Spleen (tissue), 11 donors: ENCODE measurements around the gene GPR85. TPM values are rescaled to one million over a fixed set of nuclear protein-coding genes. Genes with fewer than 3 reads are reported as not detected.
"Not testable (repeated sequence)": the region's sequence is repeated elsewhere in the genome, so short reads cannot be mapped to it uniquely, and the experiment has no call there.

ENCODE experiments used
- DNase-seq: peaks from one replicate; pipeline ENCODE4 v3.0.0-alpha.2; 2020
- H3K27ac ChIP-seq, 8 donors: fragments of 200-600 bp; sonication (generic) in 7 of 8; 1 replicate in 4 of 8; 2 replicates in 4 of 8; pipeline versions ENCODE4 v1.5.0 to v1.8.0; 2016 to 2021; ENCODE audit warnings: inconsistent platforms in 4 of 8, mild to moderate bottlenecking in 4 of 8, moderate library complexity in 1 of 8
- H3K27me3 ChIP-seq, 7 donors: fragments of 200-600 bp; sonication (generic) in 6 of 7; replicated peaks in 1 of 7; 1 replicate in 4 of 7; 2 replicates in 3 of 7; pipeline versions ENCODE4 v1.5.0 to v1.8.0; 2016 to 2021; ENCODE audit warnings: inconsistent platforms in 3 of 7, mild to moderate bottlenecking in 1 of 7
- H3K36me3 ChIP-seq, 6 donors: fragments of 200-600 bp; sonication (generic) in 5 of 6; 1 replicate in 4 of 6; 2 replicates in 2 of 6; pipeline versions ENCODE4 v1.5.0 to v1.8.0; 2016 to 2021; ENCODE audit warnings: inconsistent platforms in 2 of 6
- H3K4me1 ChIP-seq, 6 donors: fragments of 200-600 bp; sonication (generic) in 5 of 6; 1 replicate in 3 of 6; 2 replicates in 3 of 6; pipeline versions ENCODE4 v1.5.0 to v1.8.0; 2016 to 2021; ENCODE audit warnings: inconsistent platforms in 3 of 6
- H3K4me3 ChIP-seq, 8 donors: fragments of 200-600 bp; sonication (generic) in 7 of 8; 1 replicate in 4 of 8; 2 replicates in 4 of 8; pipeline versions ENCODE4 v1.5.0 to v1.8.0; 2016 to 2021; ENCODE audit warnings: inconsistent platforms in 4 of 8, mild to moderate bottlenecking in 4 of 8, moderate library complexity in 2 of 8
- H3K9me3 ChIP-seq, 8 donors: fragments of 200-600 bp; sonication (generic) in 7 of 8; 1 replicate in 4 of 8; 2 replicates in 4 of 8; pipeline versions ENCODE4 v1.5.0 to v1.8.0; 2016 to 2021; ENCODE audit warnings: inconsistent platforms in 4 of 8
- POLR2A ChIP-seq, 3 donors: fragments of 450-650 bp; IDR thresholded peaks; one replicate each; pipeline ENCODE4 v1.5.1; 2017; ENCODE audit warnings: antibody characterized with exemption in 3 of 3, mild to moderate bottlenecking in 1 of 3
- POLR2AphosphoS5 ChIP-seq, 3 donors: sonication (generic); formaldehyde crosslinking; IDR thresholded peaks; one replicate each; pipeline ENCODE4 v1.5.1; 2017; ENCODE audit warnings: antibody characterized with exemption in 3 of 3
- WGBS, 5 donors: extraction: QIAGEN DNeasy Blood & Tissue Kit in 3 of 5; methylation state at CpG; one replicate each; pipeline versions ENCODE4 v1.1.5 to v1.1.7; 2013 to 2018; 5-methylcytosine and 5-hydroxymethylcytosine counted together
- intact Hi-C: fragments of 100-400 bp; cut with DNase I; formaldehyde crosslinking; loops from one replicate; pipeline ENCODE4 v1.15.0; 2023; ENCODE audit warnings: low total_unique reads
- polyA plus RNA-seq, 3 donors: library from polyadenylated mRNA; stranded (reverse); fragments of 200-250 nt; gene quantifications; one replicate each; pipeline ENCODE4 v1.2.1, GENCODE V29; 2013
- total RNA-seq, 7 donors: library from RNA; depleted of rRNA in 3 of 7; stranded (reverse); fragments of >200 nt in 3 of 7; fragmentation: NEBNext Ultra II Directional in 4 of 7; extraction: Animal tissue kit (Norgen Biotek cat#: 25700) in 4 of 7; gene quantifications; one replicate each; pipeline versions ENCODE4 v1.1.0 to v1.2.1, GENCODE V29; 2016 to 2021
- TF ChIP-seq, protein P1 (sequence below), 11 experiments: fragments of 200-600 bp in 7 of 11; fragments of 450-650 bp in 4 of 11; sonication (generic) in 4 of 11; IDR thresholded peaks in 8 of 11; conservative IDR thresholded peaks in 3 of 11; 1 replicate in 7 of 11; 2 replicates in 4 of 11; pipeline versions ENCODE4 v1.4.0 to v1.8.0; 2016 to 2021; ENCODE audit warnings: antibody characterized with exemption in 11 of 11, inconsistent platforms in 4 of 11, mild to moderate bottlenecking in 1 of 11
- donor health status: healthy with polysubstance abuse.
- donor health status: DM: no; HTN: no; CAD: no; lungs with moderate emphysema.
- donor health status: DM: no; HTN: no; CAD: no.
- donor health status: Bipolar disorder and iron deficiency.
- donor health status: healthy.
- donor health status: DM: no; HTN: no; CAD: no.
- donor health status: DM: yes; HTN: yes; CAD: no.

The GPR85 gene
- total and polyA plus RNA-seq, 10 donors: 1.3 to 11.3 (median 5.2) TPM

DNA sequence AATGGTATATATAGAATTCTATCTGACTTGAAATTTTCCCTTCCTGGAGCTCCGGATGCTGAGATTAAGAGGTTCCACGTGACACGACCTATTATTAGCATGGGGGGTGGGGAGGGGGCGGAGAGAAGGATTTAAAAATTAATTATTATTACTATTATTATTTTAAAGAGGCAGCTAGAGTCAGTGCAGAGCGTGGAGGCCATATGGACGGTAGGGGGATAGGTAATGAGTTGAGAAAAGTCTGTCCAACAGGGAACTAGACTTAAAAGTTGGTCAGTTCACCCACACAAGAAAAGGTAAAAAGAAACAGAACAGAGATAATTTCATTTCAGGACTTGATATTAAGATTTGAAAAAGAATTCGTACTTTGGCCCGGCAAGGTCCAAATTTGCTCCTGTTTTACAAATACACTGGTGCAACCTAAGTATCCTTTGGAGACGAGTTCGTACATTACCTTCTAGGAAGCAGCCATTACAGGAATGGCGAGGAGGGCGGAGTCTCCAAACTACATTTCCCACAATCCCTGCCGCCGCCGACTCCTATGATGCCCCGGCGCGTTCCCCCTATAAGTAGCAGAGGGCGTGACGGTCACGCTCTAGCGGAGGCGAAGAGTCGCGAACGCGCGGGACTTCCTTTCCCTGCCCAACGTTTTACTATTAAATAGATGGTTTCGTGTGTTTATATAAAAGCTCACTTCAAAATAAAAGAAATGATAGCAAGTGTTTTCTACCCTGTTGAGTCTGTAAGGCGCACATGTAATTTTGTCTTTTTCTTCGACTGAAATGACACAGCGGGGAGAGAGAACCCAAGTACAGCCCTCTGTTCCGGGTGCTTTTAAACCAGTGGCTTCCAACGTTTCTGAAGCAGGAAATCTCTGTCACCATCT lies 31.7 kb upstream of the GPR85 start, which contains the start of gene SMIM30:
SMIM30 (minus strand) TSS at position 481 of the 886 bp plus-strand sequence. CDS start 976 bp downstream, outside the sequence.
- WGBS, 5 donors: 0 to 1% (median 0%) methylated on average over 35 of the region's 35 CpGs
- peak within 1 kb of the TSS; percentile 25 to 74 (median 56) for H3K4me3 ChIP-seq
- H3K9me3 ChIP-seq: no peaks in the 10 kb centered on the region
- H3K27me3 ChIP-seq: no peaks in the 10 kb centered on the region
- TF ChIP-seq POLR2A (IDR thresholded peaks at IDR 0.05) (peak in 2 of 3 donors; percentile 64 to 81), POLR2AphosphoS5 (IDR thresholded peaks at IDR 0.05) (peak; percentile 93 to 99 (median 98))
- TF ChIP-seq, protein P1, sequence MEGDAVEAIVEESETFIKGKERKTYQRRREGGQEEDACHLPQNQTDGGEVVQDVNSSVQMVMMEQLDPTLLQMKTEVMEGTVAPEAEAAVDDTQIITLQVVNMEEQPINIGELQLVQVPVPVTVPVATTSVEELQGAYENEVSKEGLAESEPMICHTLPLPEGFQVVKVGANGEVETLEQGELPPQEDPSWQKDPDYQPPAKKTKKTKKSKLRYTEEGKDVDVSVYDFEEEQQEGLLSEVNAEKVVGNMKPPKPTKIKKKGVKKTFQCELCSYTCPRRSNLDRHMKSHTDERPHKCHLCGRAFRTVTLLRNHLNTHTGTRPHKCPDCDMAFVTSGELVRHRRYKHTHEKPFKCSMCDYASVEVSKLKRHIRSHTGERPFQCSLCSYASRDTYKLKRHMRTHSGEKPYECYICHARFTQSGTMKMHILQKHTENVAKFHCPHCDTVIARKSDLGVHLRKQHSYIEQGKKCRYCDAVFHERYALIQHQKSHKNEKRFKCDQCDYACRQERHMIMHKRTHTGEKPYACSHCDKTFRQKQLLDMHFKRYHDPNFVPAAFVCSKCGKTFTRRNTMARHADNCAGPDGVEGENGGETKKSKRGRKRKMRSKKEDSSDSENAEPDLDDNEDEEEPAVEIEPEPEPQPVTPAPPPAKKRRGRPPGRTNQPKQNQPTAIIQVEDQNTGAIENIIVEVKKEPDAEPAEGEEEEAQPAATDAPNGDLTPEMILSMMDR (IDR thresholded peaks at IDR 0.05 in 8 of 11, conservative IDR thresholded peaks at IDR 0.05 in 3 of 11): no peak
- H3K27ac ChIP-seq: peak within 1 kb of the TSS; percentile 49 to 86 (median 81)
- H3K36me3 ChIP-seq: peaks cover 0 to 20% (median 5%) of the 10 kb centered on the region in 6 donors
- peak; percentile 97 for DNase-seq
- intact Hi-C loops: no loop called here
- peaks cover 6 to 37% (median 16%) of the 10 kb centered on the region in 6 donors for H3K4me1 ChIP-seq

DNA sequence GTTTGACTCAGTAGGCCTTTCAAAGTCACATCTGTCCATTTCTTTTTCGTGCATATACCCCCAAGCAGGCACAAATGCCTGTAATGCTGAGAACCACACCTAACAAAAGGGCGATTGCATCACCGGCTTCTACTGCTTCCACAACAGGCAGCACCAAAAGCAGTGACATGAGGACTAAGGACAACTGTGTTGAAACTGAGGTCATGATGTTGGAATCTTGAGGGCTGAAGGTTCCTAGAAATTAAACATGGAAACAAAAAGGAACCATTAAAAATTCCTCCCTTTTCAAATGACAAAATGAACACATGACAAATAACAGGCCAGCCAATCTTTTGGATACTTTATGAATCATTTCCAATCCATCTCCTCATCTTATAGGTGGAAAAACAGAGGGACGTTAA lies 30.7 kb upstream of the GPR85 start:
- peaks cover 6 to 37% (median 16%) of the 10 kb centered on the region in 6 donors for H3K4me1 ChIP-seq
- H3K9me3 ChIP-seq, intact Hi-C loops, DNase-seq, H3K27me3 ChIP-seq: not testable (repeated sequence)
- H3K36me3 ChIP-seq: peaks cover 0 to 20% (median 5%) of the 10 kb centered on the region in 6 donors
- peak overlapping the region in 7 of 8 donors; percentile 39 to 86 (median 82) for H3K27ac ChIP-seq
- 68 to 90% (median 75%) methylated on average over 4 of the region's 4 CpGs for WGBS, 5 donors
- H3K4me3 ChIP-seq: peak overlapping the region in 7 of 8 donors; percentile 53 to 74 (median 56)

DNA sequence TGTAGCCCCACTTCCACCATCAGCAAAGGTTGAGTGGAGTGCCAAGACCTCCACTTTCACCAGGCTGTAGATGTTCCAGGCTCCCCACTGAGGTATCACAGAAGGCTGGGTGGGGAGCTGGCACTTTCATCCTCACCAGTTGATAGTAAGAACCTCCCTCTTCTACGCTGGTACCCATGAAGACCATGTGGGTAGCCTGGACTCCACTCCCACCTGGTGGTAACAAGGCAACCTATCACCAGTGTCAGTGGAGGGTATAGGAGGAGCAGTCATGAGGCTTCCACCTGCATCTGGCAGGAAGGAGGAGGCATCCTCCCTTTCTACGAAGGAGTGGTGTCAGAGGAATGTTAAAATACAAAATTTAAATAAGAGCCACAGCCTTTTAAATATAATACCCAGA lies 27.3 kb upstream of the GPR85 start:
- H3K9me3 ChIP-seq: no peaks in the 10 kb centered on the region
- H3K4me3 ChIP-seq: no peak overlapping the region
- peaks cover 6 to 31% (median 14%) of the 10 kb centered on the region in 6 donors for H3K4me1 ChIP-seq
- no peak for DNase-seq
- no peaks in the 10 kb centered on the region for H3K27me3 ChIP-seq
- intact Hi-C loops: no loop called here
- TF ChIP-seq, protein P1 (IDR thresholded peaks at IDR 0.05 in 8 of 11, conservative IDR thresholded peaks at IDR 0.05 in 3 of 11): no peak
- no peak for TF ChIP-seq POLR2AphosphoS5 (IDR thresholded peaks at IDR 0.05)
- no peak for TF ChIP-seq POLR2A (IDR thresholded peaks at IDR 0.05)
- H3K27ac ChIP-seq: no peak overlapping the region
- WGBS, 5 donors: 68 to 89% (median 76%) methylated on average over 2 of the region's 2 CpGs
- H3K36me3 ChIP-seq: peaks cover 0 to 20% (median 5%) of the 10 kb centered on the region in 6 donors

DNA sequence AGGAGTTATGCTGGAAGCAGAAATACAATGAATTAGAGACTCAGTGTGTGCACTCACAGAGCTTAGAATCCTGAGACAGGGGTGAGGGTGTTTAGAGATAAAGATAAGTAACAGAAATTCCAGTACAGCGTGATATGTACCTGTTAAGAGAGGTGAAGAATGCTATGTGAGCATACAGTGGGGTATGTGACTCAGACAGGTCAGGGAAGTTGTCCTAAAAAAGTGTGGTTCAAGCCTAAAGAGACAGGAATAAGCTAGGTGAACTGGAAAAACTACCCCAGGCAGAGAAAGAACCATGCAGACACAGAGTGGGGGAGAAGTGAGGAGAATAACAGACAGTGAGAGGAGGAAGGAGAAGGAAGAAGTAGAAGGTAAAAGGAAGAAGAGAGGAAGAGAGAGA lies 23.1 kb upstream of the GPR85 start:
- peaks cover 0 to 5% (median 2%) of the 10 kb centered on the region in 6 donors for H3K36me3 ChIP-seq
- no peak for TF ChIP-seq POLR2AphosphoS5 (IDR thresholded peaks at IDR 0.05)
- H3K9me3 ChIP-seq: no peaks in the 10 kb centered on the region
- WGBS, 5 donors: 39 to 100% (median 90%) methylated on average over 1 of the region's 1 CpG
- DNase-seq: no peak
- no peak overlapping the region for H3K27ac ChIP-seq
- intact Hi-C loops: no loop called here
- peaks cover 0 to 3% (median 0%) of the 10 kb centered on the region in 6 donors for H3K4me1 ChIP-seq
- no peak overlapping the region for H3K4me3 ChIP-seq
- no peaks in the 10 kb centered on the region for H3K27me3 ChIP-seq

DNA sequence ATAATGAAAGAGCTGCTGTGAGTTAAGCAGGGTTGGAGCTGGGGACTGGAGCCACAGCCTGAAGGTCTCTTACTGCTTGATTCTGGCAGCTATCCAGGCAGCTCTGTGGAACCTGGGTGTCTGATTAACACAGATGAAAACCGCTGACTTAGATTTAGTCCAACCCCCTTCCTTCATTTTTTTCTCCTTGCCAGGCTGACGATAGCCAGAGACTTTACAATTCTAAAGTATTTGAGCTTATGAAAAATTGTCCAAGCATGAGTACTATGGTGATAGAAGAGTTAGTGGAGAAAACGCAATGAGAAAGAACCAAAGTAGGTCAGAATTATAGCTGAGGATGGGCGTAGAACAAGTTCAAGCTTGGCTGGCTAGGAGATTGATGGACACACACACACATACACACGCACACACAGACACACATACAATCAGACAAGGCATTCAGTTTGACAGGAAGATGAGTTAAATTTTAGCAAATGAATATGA lies 13.5 kb upstream of the GPR85 start:
- WGBS, 5 donors: 72 to 83% (median 82%) methylated on average over 5 of the region's 5 CpGs
- H3K9me3 ChIP-seq: no peaks in the 10 kb centered on the region
- H3K36me3 ChIP-seq: no peaks in the 10 kb centered on the region
- intact Hi-C loops: no loop called here
- TF ChIP-seq POLR2AphosphoS5 (IDR thresholded peaks at IDR 0.05): no peak
- H3K4me3 ChIP-seq: no peak overlapping the region
- H3K27me3 ChIP-seq: no peaks in the 10 kb centered on the region
- H3K4me1 ChIP-seq: no peaks in the 10 kb centered on the region
- H3K27ac ChIP-seq: no peak overlapping the region
- DNase-seq: no peak
